Endothelial cell of umbilical vein (primary cell): ENCODE results near the gene PLEKHB2. TPM values are rescaled to one million over a fixed set of nuclear protein-coding genes. Genes with fewer than 3 reads are reported as not detected.

Experiments used
- BruUV-seq: library from RNA; stranded (reverse); fragments of 400-500 nt; replicated peaks from 2 replicates; lab custom pipeline; 2021; lab: Mats Ljungman, UMichigan
- CTCF ChIA-PET: fragments of 300-600, 350-600 bp; sonication (Branson Sonifier 250); formaldehyde crosslinking; loops from one replicate; lab custom pipeline; 2021; ENCODE audit warnings: antibody characterized with exemption, inconsistent platforms; lab: Charles Lee
- POLR2A ChIA-PET: fragments of 300-600, 350-600 bp; sonication (Branson Sonifier 250); formaldehyde crosslinking; loops from one replicate; lab custom pipeline; 2021; ENCODE audit warnings: antibody characterized with exemption, inconsistent platforms; lab: Charles Lee
- DNase-seq: peaks from one replicate; pipeline ENCODE4 v3.0.0-alpha.2; 2011; ENCODE audit warnings: low read depth, low spot score
- FAIRE-seq: peaks from 2 replicates; lab custom pipeline; 2011; peaks lifted over from hg19 to GRCh38; lab: Jason Lieb, UNC
- H2AFZ ChIP-seq: 2 replicates; pipeline ENCODE4 v1.6.0; 2012; ENCODE audit warnings: low read depth, low read length, control low read depth, inconsistent platforms
- H3K27ac ChIP-seq: 2 replicates; pipeline ENCODE4 v1.5.1; 2011; ENCODE audit warnings: low read depth, mild to moderate bottlenecking, control low read depth, low read length, moderate library complexity; ENCODE audit not compliant: insufficient read depth
- H3K27me3 ChIP-seq, 2 experiments: 2 replicates each; pipeline versions ENCODE4 v1.6.0 to v1.6.1; 2011; ENCODE audit warnings: low read length in 2 of 2, mixed read lengths in 1 of 2; ENCODE audit not compliant: control insufficient read depth in 2 of 2, insufficient read depth in 2 of 2
- H3K36me3 ChIP-seq, 2 experiments: 2 replicates in 1 of 2; 3 replicates in 1 of 2; pipeline ENCODE4 v1.5.1; 2011; ENCODE audit warnings: low read length in 2 of 2, mild to moderate bottlenecking in 1 of 2, moderate library complexity in 1 of 2; ENCODE audit not compliant: control insufficient read depth in 2 of 2, insufficient read depth in 2 of 2; ENCODE audit errors: extremely low read depth in 1 of 2
- H3K4me1 ChIP-seq: 3 replicates; pipeline ENCODE4 v1.5.1; 2011; ENCODE audit warnings: mild to moderate bottlenecking, low read length; ENCODE audit not compliant: control insufficient read depth, insufficient read depth; ENCODE audit errors: extremely low read depth
- H3K4me2 ChIP-seq: 2 replicates; pipeline ENCODE4 v1.6.1; 2011; ENCODE audit warnings: low read length, control low read depth, mixed read lengths; ENCODE audit not compliant: insufficient read depth
- H3K4me3 ChIP-seq, 3 experiments: fragments of 200-600 bp in 1 of 3; sonication (generic), shearing (Covaris generic) in 1 of 3; replicated peaks in 1 of 3; 2 replicates each; pipeline ENCODE4 v1.5.1; 2011 to 2016; ENCODE audit warnings: control low read depth in 3 of 3, low read length in 3 of 3, mild to moderate bottlenecking in 2 of 3, inconsistent platforms in 1 of 3, low read depth in 1 of 3, moderate library complexity in 1 of 3; ENCODE audit not compliant: insufficient read depth in 1 of 3
- H3K79me2 ChIP-seq: 2 replicates; pipeline ENCODE4 v1.6.0; 2012; ENCODE audit warnings: low read length, inconsistent platforms; ENCODE audit not compliant: control insufficient read depth, insufficient read depth
- H3K9ac ChIP-seq: replicated peaks from 2 replicates; pipeline ENCODE3; 2011; ENCODE audit warnings: low read length, control low read depth; ENCODE audit not compliant: insufficient read depth; ENCODE audit errors: extremely low read depth
- H3K9me1 ChIP-seq: replicated peaks from 3 replicates; pipeline ENCODE4 v1.6.0; 2011; ENCODE audit warnings: mild to moderate bottlenecking, low read length; ENCODE audit not compliant: control insufficient read depth, insufficient read depth; ENCODE audit errors: extremely low read depth
- H3K9me3 ChIP-seq: replicated peaks from 2 replicates; pipeline ENCODE4 v1.5.1; 2012; ENCODE audit warnings: low read length, inconsistent platforms; ENCODE audit not compliant: control insufficient read depth, insufficient read depth
- H4K20me1 ChIP-seq: replicated peaks from 2 replicates; pipeline ENCODE3; 2011; ENCODE audit warnings: mild to moderate bottlenecking, low read length; ENCODE audit not compliant: control insufficient read depth, insufficient read depth; ENCODE audit errors: extremely low read depth
- CTCF ChIP-seq, 2 donors: IDR thresholded peaks; 1 replicate in 1 of 2; 2 replicates in 1 of 2; pipeline ENCODE4 v1.5.1; 2011; ENCODE audit warnings: low read length in 2 of 2, mild to moderate bottlenecking in 2 of 2, moderate library complexity in 2 of 2, control low read depth in 1 of 2, inconsistent platforms in 1 of 2, low read depth in 1 of 2; ENCODE audit not compliant: insufficient read depth in 1 of 2; ENCODE audit errors: extremely low read depth in 1 of 2
- EZH2 ChIP-seq: IDR thresholded peaks from 2 replicates; pipeline ENCODE4 v1.6.1; 2012; ENCODE audit warnings: borderline replicate concordance, low read depth, mild to moderate bottlenecking, moderate library complexity, low read length, inconsistent platforms; ENCODE audit not compliant: severe bottlenecking
- FOS ChIP-seq: IDR thresholded peaks from 2 replicates; pipeline ENCODE4 v1.6.1; 2011; ENCODE audit warnings: mild to moderate bottlenecking, low read length, moderate library complexity, borderline replicate concordance; ENCODE audit not compliant: insufficient read depth
- GATA2 ChIP-seq: IDR thresholded peaks from 2 replicates; pipeline ENCODE4 v1.7.0; 2011; ENCODE audit warnings: low read depth, mild to moderate bottlenecking, moderate library complexity, mixed read lengths, low read length; ENCODE audit not compliant: insufficient read length, insufficient read depth
- JUN ChIP-seq: IDR thresholded peaks from 2 replicates; pipeline ENCODE4 v1.6.1; 2011; ENCODE audit warnings: borderline replicate concordance, low read depth; ENCODE audit not compliant: insufficient read length, insufficient read depth
- MAX ChIP-seq: IDR thresholded peaks from 2 replicates; pipeline ENCODE4 v1.6.1; 2011; ENCODE audit not compliant: insufficient read depth, insufficient read length
- MYC ChIP-seq: IDR thresholded peaks from one replicate; pipeline ENCODE4 v1.6.1; 2011; ENCODE audit warnings: mild to moderate bottlenecking, low read depth, low read length
- POLR2A ChIP-seq: IDR thresholded peaks from 2 replicates; pipeline ENCODE4 v1.6.1; 2012; ENCODE audit warnings: low read depth, mild to moderate bottlenecking, control low read depth, low read length
- POLR2AphosphoS5 ChIP-seq: IDR thresholded peaks from 2 replicates; pipeline ENCODE4 v1.6.1; 2012; ENCODE audit warnings: low read depth, mild to moderate bottlenecking, control low read depth, low read length, moderate library complexity; ENCODE audit not compliant: insufficient read depth
- dilution Hi-C: fragments of 300-500 bp; cut with MboI; formaldehyde crosslinking; loops from one replicate; pipeline ENCODE4 v1.15.0; 2019; ENCODE audit warnings: low sequenced_read_pairs; ENCODE audit not compliant: extremely low pct_ligation_motif_present
- intact Hi-C: fragments of 100-400 bp; cut with micrococcal nuclease; formaldehyde crosslinking; loops from one replicate; pipeline ENCODE4 v1.10.0; 2022
- polyA plus RNA-seq, 4 experiments: library from polyadenylated mRNA; depleted of rRNA in 3 of 4; stranded (reverse) in 3 of 4; unstranded in 1 of 4; fragments of >200 nt; gene quantifications; 2 replicates each; pipeline versions ENCODE4 v1.2.1 to v1.2.3, GENCODE V29; 2011 to 2012; ENCODE audit warnings: missing spikeins in 1 of 4
- total RNA-seq: library from RNA; stranded (reverse); gene quantifications from 2 replicates; pipeline ENCODE4 v1.2.3, GENCODE V29; 2021

Gene PLEKHB2
- total and polyA plus RNA-seq, 2 donors (not counting 3 experiments of a cell fraction or from before 2014, with no cell fraction given), result 56.5 to 56.8 TPM

GRCh38 chr2:131093006-131093695 is 12.0 kb upstream of the PLEKHB2 start, which contains the start of gene FAM168B:
FAM168B (minus strand) TSS chr2:131093460; CDS start chr2:131082646, 10,814 bp downstream.
- POLR2A ChIA-PET, result interaction anchor here (0.7 to 1.0 kb wide), 3 partner anchors 10 to 13 kb away, joined by 3 to 7 read pairs (median 3); partner anchors contain the start of gene PLEKHB2
- H3K9me3 ChIP-seq, result no peaks in the 10 kb centered on the region

More at GRCh38 chr2:131093006-131093695, 12.0 kb upstream of the PLEKHB2 start, which contains the start of gene FAM168B:
- Histone ChIP-seq H2AFZ (peak within 1 kb of the TSS; percentile 91), H4K20me1 (peaks cover 3% of the 10 kb centered on the region), H3K4me3 (peak within 1 kb of the TSS; percentile 92 to 100 (median 99)), H3K4me2 (peak within 1 kb of the TSS; percentile 100), H3K27me3 (no peaks in the 10 kb centered on the region), H3K4me1 (peaks cover 10% of the 10 kb centered on the region), H3K9me1 (no peaks in the 10 kb centered on the region), H3K27ac (peak within 1 kb of the TSS; percentile 92), H3K36me3 (peaks cover 2 to 3% of the 10 kb centered on the region in 2 experiments), H3K79me2 (peaks cover 49% of the 10 kb centered on the region), H3K9ac (peak within 1 kb of the TSS; percentile 99)
- peak; percentile 90 for DNase-seq
- dilution Hi-C loops, result no loop called here
- intact Hi-C loops, result loop anchor here (1.0 to 10.0 kb wide), 2 partner anchors 12 to 748 kb away; partner anchors contain the start of genes IMP4 and PLEKHB2
- BruUV-seq, result no TSS peak
- CTCF ChIA-PET, result interaction anchor here (0.9 to 2.1 kb wide), 4 partner anchors 10 to 296 kb away, joined by 4 to 7 read pairs (median 5); partner anchors contain the start of gene PLEKHB2
- TF ChIP-seq MAX, result peak; percentile 80
- TF ChIP-seq GATA2, result no peak
- no peak for TF ChIP-seq FOS
- TF ChIP-seq MYC, result no peak
- no peak for TF ChIP-seq CTCF (IDR thresholded peaks at IDR 0.05; ENCODE audit: extremely low read depth in 1 of 2, insufficient read depth in 1 of 2, low read depth in 1 of 2, low read length in 2 of 2)
- no peak for TF ChIP-seq JUN
- peak; percentile 68 for TF ChIP-seq POLR2A
- TF ChIP-seq POLR2AphosphoS5, result peak; percentile 96
- no peak for TF ChIP-seq EZH2
- FAIRE-seq, result peak; percentile 83
